ENCODE results near the gene TRIP4. TPM values are rescaled to one million over a fixed set of nuclear protein-coding genes. Genes with fewer than 3 reads are reported as not detected.

Gene TRIP4
- total and polyA plus RNA-seq, 2 experiments from 2014 or later, result 13.9 to 30.6 TPM

GRCh38 chr15:64381000-64381751, 6.5 kb upstream of the TRIP4 start, which contains the start of gene PCLAF:
TSS of gene PCLAF (minus strand) at chr15:64381441. CDS start at chr15:64381371, 70 bp downstream.
- Histone ChIP-seq H3K27ac (no peak within 1 kb of the TSS), H3K9me3 (ENCODE audit: low read depth) (no peaks in the 10 kb centered on the region), H3K79me2 (peaks cover 9% of the 10 kb centered on the region), H3K36me3 (replicated peaks; ENCODE audit: insufficient read depth, low read depth) (no peaks in the 10 kb centered on the region), H4K20me1 (ENCODE audit: insufficient read depth, poor library complexity, severe bottlenecking) (no peaks in the 10 kb centered on the region), H3K4me1 (ENCODE audit: insufficient read depth) (peaks cover 3% of the 10 kb centered on the region), H3K4me3 (peak within 1 kb of the TSS; percentile 13), H3K9me2 (replicated peaks; ENCODE audit: insufficient read depth) (no peaks in the 10 kb centered on the region), H3K27me3 (no peaks in the 10 kb centered on the region), H3K4me2 (peak within 1 kb of the TSS; percentile 83), H2AFZ (peak within 1 kb of the TSS; percentile 95)
- TF ChIP-seq EZH2 (IDR thresholded peaks at IDR 0.05; ENCODE audit: borderline replicate concordance) (no peak), CTCF (IDR thresholded peaks at IDR 0.05; ENCODE audit: poor library complexity) (no peak), EZH2phosphoT487 (IDR thresholded peaks at IDR 0.05; ENCODE audit: low read depth, severe bottlenecking, unreplicated experiment) (no peak)
- DNase-seq (ENCODE audit: low spot score), result peak; percentile 95
- WGBS (ENCODE audit: low lambda C conversion rate, missing lambda C conversion rate), result 2% methylated on average over 38 of the region's 38 CpGs

DNA sequence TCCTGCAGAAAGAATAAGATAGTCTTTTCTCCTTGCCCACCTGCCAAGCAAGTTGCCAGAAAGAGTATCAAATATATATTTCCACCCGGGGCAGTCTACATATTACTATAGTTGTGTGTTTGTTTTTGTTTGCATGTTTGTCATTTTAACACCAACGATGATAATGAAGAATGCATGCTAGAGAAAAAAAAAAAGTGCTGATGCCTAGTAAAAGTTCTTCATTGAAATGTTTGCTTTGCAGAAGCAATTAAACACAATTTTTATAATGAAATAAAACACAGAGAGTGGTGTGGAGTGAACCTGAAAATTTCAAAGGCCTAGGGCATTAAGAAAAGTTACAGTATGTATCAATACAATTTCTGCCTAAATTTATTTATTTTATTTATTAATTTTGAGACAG, 3.9 kb upstream of the TRIP4 start:
- no peaks in the 10 kb centered on the region for H3K9me2 ChIP-seq (replicated peaks; ENCODE audit: insufficient read depth)
- H3K79me2 ChIP-seq, result peaks cover 25% of the 10 kb centered on the region
- no peak overlapping the region for H2AFZ ChIP-seq
- H3K9me3 ChIP-seq (ENCODE audit: low read depth), result no peaks in the 10 kb centered on the region
- H3K4me3 ChIP-seq, result no peak overlapping the region
- no peaks in the 10 kb centered on the region for H3K27me3 ChIP-seq
- TF ChIP-seq CTCF (IDR thresholded peaks at IDR 0.05; ENCODE audit: poor library complexity) (no peak), EZH2phosphoT487 (IDR thresholded peaks at IDR 0.05; ENCODE audit: low read depth, severe bottlenecking, unreplicated experiment) (no peak), EZH2 (IDR thresholded peaks at IDR 0.05; ENCODE audit: borderline replicate concordance) (no peak)
- H4K20me1 ChIP-seq (ENCODE audit: insufficient read depth, poor library complexity, severe bottlenecking), result no peaks in the 10 kb centered on the region
- no peak overlapping the region for H3K4me2 ChIP-seq
- no peak overlapping the region for H3K27ac ChIP-seq
- DNase-seq (ENCODE audit: low spot score), result no peak
- 92% methylated on average over 2 of the region's 2 CpGs for WGBS (ENCODE audit: low lambda C conversion rate, missing lambda C conversion rate)
- H3K4me1 ChIP-seq (ENCODE audit: insufficient read depth), result peaks cover 3% of the 10 kb centered on the region
- H3K36me3 ChIP-seq (replicated peaks; ENCODE audit: insufficient read depth, low read depth), result no peaks in the 10 kb centered on the region

- H3K27ac ChIP-seq, result no peak overlapping the region
- no peaks in the 10 kb centered on the region for H3K36me3 ChIP-seq (replicated peaks; ENCODE audit: insufficient read depth, low read depth)
- WGBS (ENCODE audit: low lambda C conversion rate, missing lambda C conversion rate), result 96% methylated on average over 6 of the region's 7 CpGs
- no peak overlapping the region for H3K4me3 ChIP-seq
- no peak for DNase-seq (ENCODE audit: low spot score)
- H2AFZ ChIP-seq, result no peak overlapping the region
- no peaks in the 10 kb centered on the region for H3K9me3 ChIP-seq (ENCODE audit: low read depth)
- no peak overlapping the region for H3K4me2 ChIP-seq
- H3K79me2 ChIP-seq, result peaks cover 40% of the 10 kb centered on the region
- TF ChIP-seq EZH2phosphoT487 (IDR thresholded peaks at IDR 0.05; ENCODE audit: low read depth, severe bottlenecking, unreplicated experiment) (no peak), EZH2 (IDR thresholded peaks at IDR 0.05; ENCODE audit: borderline replicate concordance) (no peak), CTCF (IDR thresholded peaks at IDR 0.05; ENCODE audit: poor library complexity) (no peak)
- H3K27me3 ChIP-seq, result no peaks in the 10 kb centered on the region
- no peaks in the 10 kb centered on the region for H3K9me2 ChIP-seq (replicated peaks; ENCODE audit: insufficient read depth)
- no peaks in the 10 kb centered on the region for H4K20me1 ChIP-seq (ENCODE audit: insufficient read depth, poor library complexity, severe bottlenecking)
- H3K4me1 ChIP-seq (ENCODE audit: insufficient read depth), result no peaks in the 10 kb centered on the region
Observed at GRCh38 chr15:64386291-64386690, 1.3 kb upstream of the TRIP4 start.

All from hepatocyte (in vitro differentiated cells).